Keratinocyte (primary cell): ENCODE results near the gene HPX. TPM values are rescaled to one million over a fixed set of nuclear protein-coding genes. Genes with fewer than 3 reads are reported as not detected.

Experiments
- DNase-seq: peaks from one replicate; pipeline ENCODE4 v3.0.0-alpha.2; 2011; ENCODE audit warnings: low read depth, missing footprints, low spot score
- FAIRE-seq: peaks from 2 replicates; lab custom pipeline; 2011; peaks lifted over from hg19 to GRCh38; lab: Jason Lieb, UNC
- H2AFZ ChIP-seq: 2 replicates; pipeline ENCODE4 v1.6.0; 2012; ENCODE audit warnings: low read length, control low read depth, inconsistent platforms; ENCODE audit not compliant: control insufficient read depth
- H3K27ac ChIP-seq: 2 replicates; pipeline ENCODE4 v1.5.1; 2011; ENCODE audit warnings: low read length; ENCODE audit not compliant: control insufficient read depth, insufficient read depth
- H3K27me3 ChIP-seq: 3 replicates; pipeline ENCODE4 v1.6.0; 2011; ENCODE audit warnings: low read length; ENCODE audit not compliant: control insufficient read depth, insufficient read depth; ENCODE audit errors: extremely low read depth
- H3K36me3 ChIP-seq, 2 experiments: 2 replicates in 1 of 2; 3 replicates in 1 of 2; pipeline ENCODE4 v1.5.1; 2011; ENCODE audit warnings: low read length in 2 of 2, mild to moderate bottlenecking in 1 of 2; ENCODE audit not compliant: control insufficient read depth in 2 of 2, insufficient read depth in 2 of 2; ENCODE audit errors: extremely low read depth in 1 of 2
- H3K4me1 ChIP-seq: 3 replicates; pipeline ENCODE4 v1.5.1; 2011; ENCODE audit warnings: low read length; ENCODE audit not compliant: control insufficient read depth, insufficient read depth; ENCODE audit errors: extremely low read depth
- H3K4me2 ChIP-seq: 3 replicates; pipeline ENCODE4 v1.6.0; 2011; ENCODE audit warnings: low read depth, low read length; ENCODE audit not compliant: control insufficient read depth, insufficient read depth; ENCODE audit errors: extremely low read depth
- H3K4me3 ChIP-seq, 3 experiments: fragments of 200-600 bp in 1 of 3; sonication (generic) in 1 of 3; 2 replicates in 2 of 3; 3 replicates in 1 of 3; pipeline ENCODE4 v1.5.1; 2011 to 2016; ENCODE audit warnings: low read length in 3 of 3, mild to moderate bottlenecking in 3 of 3, control low read depth in 2 of 3, inconsistent platforms in 1 of 3, low read depth in 1 of 3, mixed read lengths in 1 of 3, mixed run types in 1 of 3, moderate library complexity in 1 of 3; ENCODE audit not compliant: control insufficient read depth in 2 of 3, insufficient read depth in 2 of 3; ENCODE audit errors: extremely low read depth in 1 of 3
- H3K79me2 ChIP-seq: 2 replicates; pipeline ENCODE4 v1.6.0; 2012; ENCODE audit warnings: low read length; ENCODE audit not compliant: control insufficient read depth, insufficient read depth
- H3K9ac ChIP-seq: 3 replicates; pipeline ENCODE4 v1.6.0; 2011; ENCODE audit warnings: low read length; ENCODE audit not compliant: control insufficient read depth, insufficient read depth; ENCODE audit errors: extremely low read depth
- H3K9me1 ChIP-seq: 3 replicates; pipeline ENCODE4 v1.6.0; 2011; ENCODE audit warnings: low read length; ENCODE audit not compliant: control insufficient read depth, insufficient read depth; ENCODE audit errors: extremely low read depth
- H3K9me3 ChIP-seq: 2 replicates; pipeline ENCODE4 v1.5.1; 2012; ENCODE audit warnings: low read depth, low read length; ENCODE audit not compliant: control insufficient read depth
- H4K20me1 ChIP-seq: 3 replicates; pipeline ENCODE4 v1.6.0; 2011; ENCODE audit warnings: low read length; ENCODE audit not compliant: control insufficient read depth, insufficient read depth; ENCODE audit errors: extremely low read depth
- EZH2 ChIP-seq: IDR thresholded peaks from one replicate; pipeline ENCODE4 v1.6.1; 2012; ENCODE audit warnings: inconsistent platforms, mild to moderate bottlenecking, low read length, moderate library complexity
- dilution Hi-C: fragments of 300-500 bp; cut with MboI; formaldehyde crosslinking; loops from one replicate; pipeline ENCODE4 v1.7.0; 2020; ENCODE audit warnings: low sequenced_read_pairs; ENCODE audit not compliant: extremely low pct_ligation_motif_present
- polyA plus RNA-seq, 5 experiments: library from polyadenylated mRNA; depleted of rRNA in 3 of 5; stranded (reverse) in 3 of 5; stranded (forward) in 1 of 5; unstranded in 1 of 5; fragments of >200 nt; gene quantifications; 1 replicate in 1 of 5; 2 replicates in 3 of 5; 3 replicates in 1 of 5; pipeline versions ENCODE4 v1.2.1 to v1.2.3, GENCODE V29; 2011 to 2012; ENCODE audit warnings: missing spikeins in 2 of 5, low read depth in 1 of 5, low replicate concordance in 1 of 5
- TF ChIP-seq, protein P1 (sequence below), 3 experiments: IDR thresholded peaks in 1 of 3; conservative IDR thresholded peaks in 1 of 3; optimal IDR thresholded peaks in 1 of 3; 2 replicates in 2 of 3; 3 replicates in 1 of 3; pipeline versions ENCODE3 to v1.5.1; 2011; ENCODE audit warnings: low read length in 3 of 3, mild to moderate bottlenecking in 3 of 3, moderate library complexity in 2 of 3, control low read depth in 1 of 3, inconsistent platforms in 1 of 3; ENCODE audit not compliant: insufficient read depth in 2 of 3; ENCODE audit errors: extremely low read depth in 1 of 3

The HPX gene
- polyA plus RNA-seq, 1 donor (not counting 4 experiments of a cell fraction or from before 2014, with no cell fraction given): 0.76 TPM

GRCh38 chr11:6469599-6469998 lies 28.8 kb upstream of the HPX start:
- H3K36me3 ChIP-seq: peaks cover 0 to 4% of the 10 kb centered on the region in 2 experiments
- H3K4me2 ChIP-seq: peak overlapping the region; percentile 54
- H3K9me1 ChIP-seq: no peaks in the 10 kb centered on the region
- no peak for FAIRE-seq
- no peak overlapping the region for H3K4me3 ChIP-seq
- H4K20me1 ChIP-seq: no peaks in the 10 kb centered on the region
- no peaks in the 10 kb centered on the region for H3K9me3 ChIP-seq
- TF ChIP-seq, protein P1, sequence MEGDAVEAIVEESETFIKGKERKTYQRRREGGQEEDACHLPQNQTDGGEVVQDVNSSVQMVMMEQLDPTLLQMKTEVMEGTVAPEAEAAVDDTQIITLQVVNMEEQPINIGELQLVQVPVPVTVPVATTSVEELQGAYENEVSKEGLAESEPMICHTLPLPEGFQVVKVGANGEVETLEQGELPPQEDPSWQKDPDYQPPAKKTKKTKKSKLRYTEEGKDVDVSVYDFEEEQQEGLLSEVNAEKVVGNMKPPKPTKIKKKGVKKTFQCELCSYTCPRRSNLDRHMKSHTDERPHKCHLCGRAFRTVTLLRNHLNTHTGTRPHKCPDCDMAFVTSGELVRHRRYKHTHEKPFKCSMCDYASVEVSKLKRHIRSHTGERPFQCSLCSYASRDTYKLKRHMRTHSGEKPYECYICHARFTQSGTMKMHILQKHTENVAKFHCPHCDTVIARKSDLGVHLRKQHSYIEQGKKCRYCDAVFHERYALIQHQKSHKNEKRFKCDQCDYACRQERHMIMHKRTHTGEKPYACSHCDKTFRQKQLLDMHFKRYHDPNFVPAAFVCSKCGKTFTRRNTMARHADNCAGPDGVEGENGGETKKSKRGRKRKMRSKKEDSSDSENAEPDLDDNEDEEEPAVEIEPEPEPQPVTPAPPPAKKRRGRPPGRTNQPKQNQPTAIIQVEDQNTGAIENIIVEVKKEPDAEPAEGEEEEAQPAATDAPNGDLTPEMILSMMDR (optimal IDR thresholded peaks at IDR 0.05 in 1 of 3, IDR thresholded peaks at IDR 0.05 in 1 of 3, conservative IDR thresholded peaks at IDR 0.05 in 1 of 3; ENCODE audit: extremely low read depth in 1 of 3, insufficient read depth in 2 of 3, low read length in 3 of 3): no peak
- no peak for TF ChIP-seq EZH2
- H3K27ac ChIP-seq: no peak overlapping the region
- H3K27me3 ChIP-seq: no peaks in the 10 kb centered on the region
- peak overlapping the region; percentile 77 for H2AFZ ChIP-seq
- no peak for DNase-seq
- H3K9ac ChIP-seq: no peak overlapping the region
- peaks cover 17% of the 10 kb centered on the region for H3K4me1 ChIP-seq
- dilution Hi-C loops: no loop called here
- peaks cover 6% of the 10 kb centered on the region for H3K79me2 ChIP-seq

DNA sequence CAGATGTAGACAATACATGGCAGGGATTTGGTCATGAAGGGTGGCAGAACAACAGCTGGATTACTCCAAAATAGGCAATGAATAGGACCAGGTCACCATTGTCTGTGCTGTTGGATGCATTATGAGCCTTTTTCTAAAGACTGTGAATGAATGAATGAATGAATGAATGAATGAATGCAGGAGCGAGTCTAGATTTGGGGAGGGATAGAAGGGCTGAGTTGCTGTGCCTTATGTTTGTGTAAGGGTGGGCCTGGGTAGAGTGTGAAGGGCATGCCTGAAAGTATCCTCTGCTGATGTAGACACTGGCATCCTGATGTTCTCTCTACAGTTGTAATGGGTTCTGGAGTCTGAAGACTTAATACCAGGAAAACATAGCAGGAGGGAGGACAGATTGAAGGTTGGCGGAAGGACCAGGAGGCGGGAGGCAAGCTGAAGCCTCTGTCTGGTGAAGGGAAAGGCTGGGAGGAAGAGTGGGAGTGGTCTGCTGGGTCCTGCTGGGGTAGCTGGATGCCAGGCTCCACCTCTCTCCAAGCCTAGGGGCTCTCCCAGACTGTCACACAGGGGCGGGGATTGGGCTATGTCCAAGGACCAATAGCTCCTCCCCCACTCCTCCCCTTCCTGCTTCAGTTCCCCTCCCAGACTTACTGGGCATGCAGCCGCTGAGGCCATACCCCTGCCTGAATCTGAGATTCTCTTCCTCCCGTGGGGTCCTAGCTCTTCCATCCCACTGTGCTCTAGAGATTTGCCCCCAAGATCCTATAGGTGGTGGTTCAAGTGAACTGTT lies 28.1 kb upstream of the HPX start:
- dilution Hi-C loops: no loop called here
- H3K79me2 ChIP-seq: peaks cover 6% of the 10 kb centered on the region
- peak; percentile 73 for FAIRE-seq

More for the DNA sequence above, 28.1 kb upstream of the HPX start:
- H3K4me1 ChIP-seq: peaks cover 13% of the 10 kb centered on the region
- H3K4me2 ChIP-seq: peak overlapping the region; percentile 54
- no peaks in the 10 kb centered on the region for H3K9me1 ChIP-seq
- DNase-seq: peak; percentile 25
- no peak overlapping the region for H3K4me3 ChIP-seq
- peaks cover 0 to 4% of the 10 kb centered on the region in 2 experiments for H3K36me3 ChIP-seq
- no peaks in the 10 kb centered on the region for H4K20me1 ChIP-seq
- H3K27me3 ChIP-seq: no peaks in the 10 kb centered on the region
- no peak for TF ChIP-seq EZH2
- TF ChIP-seq, protein P1 (optimal IDR thresholded peaks at IDR 0.05 in 1 of 3, IDR thresholded peaks at IDR 0.05 in 1 of 3, conservative IDR thresholded peaks at IDR 0.05 in 1 of 3; ENCODE audit: extremely low read depth in 1 of 3, insufficient read depth in 2 of 3, low read length in 3 of 3): no peak
- H3K9me3 ChIP-seq: no peaks in the 10 kb centered on the region
- peak overlapping the region; percentile 77 for H2AFZ ChIP-seq
- no peak overlapping the region for H3K27ac ChIP-seq
- no peak overlapping the region for H3K9ac ChIP-seq
